ENCODE data around the gene CCNF. TPM values are rescaled to one million over a fixed set of nuclear protein-coding genes. Genes with fewer than 3 reads are reported as not detected.

The CCNF gene
- total RNA-seq, 3 donors from 2014 or later: 6.7 to 7.5 (median 7.4) TPM

GRCh38 chr16:2458887-2459646 lies 29.8 kb downstream of the CCNF start:
- Mint-ChIP-seq H3K36me3 (ENCODE audit: insufficient read depth) (no peaks in the 10 kb centered on the region), H3K4me3 (peak overlapping the region; percentile 80), H3K4me1 (ENCODE audit: low read depth) (peaks cover 5% of the 10 kb centered on the region), H3K9me3 (no peaks in the 10 kb centered on the region), H3K27me3 (ENCODE audit: low read depth) (no peaks in the 10 kb centered on the region)
- peak in 1 of 2 donors; percentile 0 for ATAC-seq
- no peak for DNase-seq

GRCh38 chr16:2459647-2460390 lies 30.6 kb downstream of the CCNF start, which contains the start of gene TEDC2:
TEDC2 (plus strand) TSS chr16:2460109; CDS start chr16:2460145, 36 bp downstream.
- peak within 1 kb of the TSS; percentile 80 for H3K4me3 Mint-ChIP-seq
- no peaks in the 10 kb centered on the region for H3K27me3 Mint-ChIP-seq (ENCODE audit: low read depth)
- H3K9me3 Mint-ChIP-seq: no peaks in the 10 kb centered on the region
- H3K4me1 Mint-ChIP-seq (ENCODE audit: low read depth): peaks cover 5% of the 10 kb centered on the region
- ATAC-seq (peak; percentile 98), DNase-seq (peak; percentile 96)
- no peaks in the 10 kb centered on the region for H3K36me3 Mint-ChIP-seq (ENCODE audit: insufficient read depth)

GRCh38 chr16:2460391-2460713 lies 31.1 kb downstream of the CCNF start:
- H3K4me3 Mint-ChIP-seq: peak overlapping the region; percentile 31
- H3K27me3 Mint-ChIP-seq (ENCODE audit: low read depth): no peaks in the 10 kb centered on the region
- ATAC-seq (no peak), DNase-seq (no peak)
- no peaks in the 10 kb centered on the region for H3K36me3 Mint-ChIP-seq (ENCODE audit: insufficient read depth)
- H3K9me3 Mint-ChIP-seq: no peaks in the 10 kb centered on the region
- peaks cover 5% of the 10 kb centered on the region for H3K4me1 Mint-ChIP-seq (ENCODE audit: low read depth)

DNA sequence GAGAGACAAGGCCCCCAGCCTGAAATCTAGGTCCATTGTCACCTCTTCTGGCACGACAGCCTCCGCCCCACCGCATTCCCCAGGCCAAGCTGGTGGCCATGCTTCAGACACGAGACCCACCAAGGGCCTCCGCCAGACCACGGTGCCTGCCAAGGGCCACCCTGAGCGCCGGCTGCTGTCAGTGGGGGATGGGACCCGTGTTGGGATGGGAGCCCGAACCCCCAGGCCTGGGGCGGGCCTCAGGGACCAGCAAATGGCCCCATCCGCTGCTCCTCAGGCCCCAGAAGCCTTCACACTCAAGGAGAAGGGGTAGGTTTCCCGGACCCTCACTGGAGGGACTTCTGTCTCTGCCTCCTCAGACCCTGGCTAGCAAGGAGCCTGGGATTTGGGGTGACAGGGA lies 31.7 kb downstream of the CCNF start:
- DNase-seq: no peak
- peak overlapping the region; percentile 31 for H3K4me3 Mint-ChIP-seq
- no peak for ATAC-seq
- no peaks in the 10 kb centered on the region for H3K9me3 Mint-ChIP-seq
- no peaks in the 10 kb centered on the region for H3K36me3 Mint-ChIP-seq (ENCODE audit: insufficient read depth)
- H3K27me3 Mint-ChIP-seq (ENCODE audit: low read depth): no peaks in the 10 kb centered on the region
- peaks cover 5% of the 10 kb centered on the region for H3K4me1 Mint-ChIP-seq (ENCODE audit: low read depth)

DNA sequence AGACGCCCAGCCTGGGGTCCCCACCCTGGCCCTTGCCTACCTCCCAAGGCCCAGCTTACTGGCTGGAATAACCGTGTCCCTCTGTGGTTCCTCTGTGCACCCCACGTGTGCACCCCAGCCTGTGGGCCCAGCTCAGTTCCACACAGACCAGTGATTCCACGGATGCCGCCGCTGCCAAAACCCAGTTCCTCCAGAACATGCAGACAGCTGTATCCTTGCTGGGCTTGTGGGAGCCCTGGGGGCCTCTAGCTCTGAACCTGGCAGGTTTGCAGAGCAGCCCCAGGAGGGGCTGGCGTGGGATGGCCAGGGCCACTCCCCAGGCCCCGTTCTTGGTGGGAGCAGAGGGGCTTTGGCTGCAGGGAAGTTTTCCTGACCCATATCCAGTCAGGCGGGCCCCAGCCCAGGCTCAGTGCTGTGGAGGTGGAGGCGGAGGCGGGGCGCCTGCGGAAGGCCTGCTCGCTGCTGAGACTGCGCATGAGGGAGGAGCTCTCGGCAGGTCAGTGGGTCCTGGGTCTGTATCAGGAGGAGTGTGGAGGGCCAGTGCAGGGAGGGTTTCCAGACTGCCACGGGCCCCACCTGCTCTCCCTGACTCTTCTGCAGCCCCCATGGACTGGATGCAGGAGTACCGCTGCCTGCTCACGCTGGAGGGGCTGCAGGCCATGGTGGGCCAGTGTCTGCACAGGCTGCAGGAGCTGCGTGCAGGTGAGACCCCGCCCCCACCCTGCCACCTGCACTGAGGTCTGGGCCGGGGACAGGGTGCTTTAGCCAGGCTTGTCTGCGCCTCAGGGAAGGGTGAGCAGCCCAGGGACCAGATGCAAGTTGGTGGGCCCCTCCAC lies 33.0 kb downstream of the CCNF start:
- no peaks in the 10 kb centered on the region for H3K9me3 Mint-ChIP-seq
- ATAC-seq: no peak
- H3K27me3 Mint-ChIP-seq (ENCODE audit: low read depth): peaks cover 7% of the 10 kb centered on the region
- DNase-seq: no peak
- no peak overlapping the region for H3K4me3 Mint-ChIP-seq
- peaks cover 5% of the 10 kb centered on the region for H3K4me1 Mint-ChIP-seq (ENCODE audit: low read depth)
- no peaks in the 10 kb centered on the region for H3K36me3 Mint-ChIP-seq (ENCODE audit: insufficient read depth)

- Mint-ChIP-seq H3K27me3 (ENCODE audit: low read depth) (peaks cover 14% of the 10 kb centered on the region), H3K4me3 (no peak overlapping the region), H3K4me1 (ENCODE audit: low read depth) (peaks cover 4% of the 10 kb centered on the region), H3K9me3 (no peaks in the 10 kb centered on the region), H3K36me3 (ENCODE audit: insufficient read depth) (no peaks in the 10 kb centered on the region)
- ATAC-seq (no peak), DNase-seq (no peak)
These were observed 35.1 kb downstream of the CCNF start for GRCh38 chr16:2464333-2464732.

GRCh38 chr16:2465653-2466415 lies 36.6 kb downstream of the CCNF start:
- no peak for DNase-seq
- H3K9me3 Mint-ChIP-seq: no peaks in the 10 kb centered on the region
- peaks cover 28% of the 10 kb centered on the region for H3K27me3 Mint-ChIP-seq (ENCODE audit: low read depth)
- no peaks in the 10 kb centered on the region for H3K36me3 Mint-ChIP-seq (ENCODE audit: insufficient read depth)
- no peak for ATAC-seq
- H3K4me1 Mint-ChIP-seq (ENCODE audit: low read depth): peaks cover 3% of the 10 kb centered on the region
- H3K4me3 Mint-ChIP-seq: no peak overlapping the region

DNA sequence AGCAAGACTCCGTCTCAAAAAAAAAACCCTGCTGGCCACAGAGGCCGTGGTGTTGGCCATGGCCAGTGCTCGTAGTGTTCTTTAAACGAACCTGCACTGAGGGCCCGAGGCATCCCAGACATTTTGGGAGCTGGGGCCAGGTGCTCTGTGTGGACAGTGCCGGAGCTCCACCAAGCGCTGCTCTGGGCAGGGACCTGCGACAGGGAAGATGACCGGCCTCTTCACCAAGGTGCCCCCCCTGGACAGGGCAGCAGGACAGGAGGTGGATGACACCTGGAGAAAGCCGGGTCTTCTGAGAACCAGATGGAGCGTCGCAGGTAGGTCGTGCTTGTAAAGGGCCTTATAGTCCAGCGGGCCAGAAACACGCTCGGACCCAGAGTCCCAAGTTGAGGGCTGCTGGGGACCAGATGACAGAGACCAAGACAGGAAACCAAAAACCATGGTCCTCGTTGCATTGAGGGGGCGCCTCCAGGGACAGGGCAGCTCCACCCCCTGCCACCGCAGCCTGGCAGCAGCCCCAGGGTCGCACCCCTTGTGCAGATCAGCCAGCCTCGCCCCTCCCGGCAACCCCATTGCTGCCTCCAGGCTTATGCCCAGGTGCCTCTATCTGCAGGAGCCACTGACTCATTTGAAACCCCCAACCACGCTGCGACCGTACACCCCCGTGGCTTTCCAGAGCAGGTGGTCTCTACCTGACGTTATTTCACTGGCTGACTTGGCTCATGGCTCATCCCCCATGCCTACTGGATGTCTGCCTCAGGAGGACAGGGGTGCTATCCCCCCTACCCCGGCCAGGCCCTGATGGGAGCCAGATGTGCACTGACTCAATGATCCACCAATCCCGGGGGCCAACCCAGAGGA lies 37.6 kb downstream of the CCNF start:
- DNase-seq (no peak), ATAC-seq (no peak)
- Mint-ChIP-seq H3K4me1 (ENCODE audit: low read depth) (peaks cover 3% of the 10 kb centered on the region), H3K9me3 (no peaks in the 10 kb centered on the region), H3K36me3 (ENCODE audit: insufficient read depth) (no peaks in the 10 kb centered on the region), H3K4me3 (no peak overlapping the region), H3K27me3 (ENCODE audit: low read depth) (peaks cover 28% of the 10 kb centered on the region)

GRCh38 chr16:2467528-2468232 lies 38.4 kb downstream of the CCNF start:
- H3K4me3 Mint-ChIP-seq: no peak overlapping the region
- DNase-seq: no peak
- peaks cover 3% of the 10 kb centered on the region for H3K4me1 Mint-ChIP-seq (ENCODE audit: low read depth)
- no peaks in the 10 kb centered on the region for H3K9me3 Mint-ChIP-seq
- peaks cover 29% of the 10 kb centered on the region for H3K27me3 Mint-ChIP-seq (ENCODE audit: low read depth)
- H3K36me3 Mint-ChIP-seq (ENCODE audit: insufficient read depth): no peaks in the 10 kb centered on the region
- ATAC-seq: peak; percentile 29 to 32

DNA sequence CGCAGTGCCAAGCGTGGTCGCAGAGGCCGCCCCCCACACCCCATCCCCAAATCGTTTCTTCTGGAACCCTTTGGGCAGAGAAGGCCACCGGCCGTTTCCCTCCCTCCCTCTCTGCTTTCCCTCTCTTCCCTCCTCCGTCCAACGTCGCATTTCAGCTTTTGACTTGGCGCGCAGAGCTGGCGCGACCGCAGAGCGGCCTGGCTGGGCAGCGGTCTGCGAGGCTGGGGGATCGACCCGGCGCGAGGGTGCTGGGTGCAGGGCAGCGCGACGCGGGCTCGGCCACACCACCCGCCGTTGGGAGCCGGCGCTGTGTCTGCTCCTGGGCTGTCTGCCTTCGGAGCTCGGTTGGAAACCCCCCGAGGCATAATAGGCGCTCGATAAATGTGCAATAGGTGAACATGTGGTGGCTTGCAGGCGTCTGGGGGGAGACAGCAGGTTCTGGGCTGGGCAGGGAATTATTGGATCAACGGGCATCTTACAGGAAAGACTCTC lies 39.0 kb downstream of the CCNF start:
- Mint-ChIP-seq H3K4me3 (no peak overlapping the region), H3K27me3 (ENCODE audit: low read depth) (peaks cover 35% of the 10 kb centered on the region), H3K36me3 (ENCODE audit: insufficient read depth) (no peaks in the 10 kb centered on the region), H3K4me1 (ENCODE audit: low read depth) (peaks cover 7% of the 10 kb centered on the region), H3K9me3 (no peaks in the 10 kb centered on the region)
- ATAC-seq: peak; percentile 38 to 44
- DNase-seq: no peak

GRCh38 chr16:2468725-2469398 lies 39.6 kb downstream of the CCNF start:
- no peaks in the 10 kb centered on the region for H3K9me3 Mint-ChIP-seq
- ATAC-seq: no peak

More at GRCh38 chr16:2468725-2469398, 39.6 kb downstream of the CCNF start:
- peaks cover 8% of the 10 kb centered on the region for H3K4me1 Mint-ChIP-seq (ENCODE audit: low read depth)
- H3K27me3 Mint-ChIP-seq (ENCODE audit: low read depth): peaks cover 36% of the 10 kb centered on the region
- H3K4me3 Mint-ChIP-seq: no peak overlapping the region
- H3K36me3 Mint-ChIP-seq (ENCODE audit: insufficient read depth): no peaks in the 10 kb centered on the region
- DNase-seq: no peak

All from activated T-cell treated with anti-CD3 and anti-CD28 coated beads, Interleukin-2, amount 50 U/mL, for 4 hours (primary cell).